Parathyroid adenoma (tissue), 2 donors: ENCODE results near the gene RBM24.
A peak's percentile ranks its signal among the peaks of the same experiment; 100 is the strongest.
"Not testable (repeated sequence)": the region's sequence is repeated elsewhere in the genome, so short reads cannot be mapped to it uniquely, and the experiment has no call there.

Experiments used
- H2AFZ ChIP-seq: fragments of 300-600 bp; sonication (generic); one replicate; pipeline ENCODE4 v1.7.0; 2017; ENCODE audit warnings: antibody characterized with exemption, mild to moderate bottlenecking
- H3K27ac ChIP-seq: fragments of 300-600 bp; sonication (generic); one replicate; pipeline ENCODE4 v1.7.0; 2017
- H3K27me3 ChIP-seq: fragments of 300-600 bp; sonication (generic); one replicate; pipeline ENCODE4 v1.7.0; 2017; ENCODE audit warnings: low read length; ENCODE audit not compliant: control insufficient read depth, insufficient read depth
- H3K36me3 ChIP-seq: fragments of 300-600 bp; sonication (generic); one replicate; pipeline ENCODE4 v1.7.0; 2017; ENCODE audit warnings: low read length; ENCODE audit not compliant: control insufficient read depth, insufficient read depth
- H3K4me1 ChIP-seq: fragments of 300-600 bp; sonication (generic); one replicate; pipeline ENCODE4 v1.7.0; 2017; ENCODE audit warnings: control low read depth
- H3K4me2 ChIP-seq: fragments of 300-600 bp; sonication (generic); one replicate; pipeline ENCODE4 v1.7.0; 2017; ENCODE audit warnings: low read length
- H3K4me3 ChIP-seq: fragments of 300-600 bp; sonication (generic); one replicate; pipeline ENCODE4 v1.7.0; 2017; ENCODE audit warnings: low read depth, low read length
- H3K79me2 ChIP-seq: fragments of 300-600 bp; sonication (generic); one replicate; pipeline ENCODE4 v1.7.0; 2017; ENCODE audit warnings: control low read depth
- H3K9ac ChIP-seq: fragments of 300-600 bp; sonication (generic); one replicate; pipeline ENCODE4 v1.7.0; 2017; ENCODE audit warnings: mild to moderate bottlenecking
- H3K9me3 ChIP-seq: fragments of 300-600 bp; sonication (generic); one replicate; pipeline ENCODE4 v1.7.0; 2017; ENCODE audit warnings: low read length; ENCODE audit not compliant: control insufficient read depth
- TF ChIP-seq, protein P1 (sequence below): fragments of 300-600 bp; sonication (generic); IDR thresholded peaks from one replicate; pipeline ENCODE4 v1.7.0; 2017; ENCODE audit warnings: antibody characterized with exemption, mild to moderate bottlenecking
- donor health status: primary hyperparathyroidism.

Gene RBM24

DNA sequence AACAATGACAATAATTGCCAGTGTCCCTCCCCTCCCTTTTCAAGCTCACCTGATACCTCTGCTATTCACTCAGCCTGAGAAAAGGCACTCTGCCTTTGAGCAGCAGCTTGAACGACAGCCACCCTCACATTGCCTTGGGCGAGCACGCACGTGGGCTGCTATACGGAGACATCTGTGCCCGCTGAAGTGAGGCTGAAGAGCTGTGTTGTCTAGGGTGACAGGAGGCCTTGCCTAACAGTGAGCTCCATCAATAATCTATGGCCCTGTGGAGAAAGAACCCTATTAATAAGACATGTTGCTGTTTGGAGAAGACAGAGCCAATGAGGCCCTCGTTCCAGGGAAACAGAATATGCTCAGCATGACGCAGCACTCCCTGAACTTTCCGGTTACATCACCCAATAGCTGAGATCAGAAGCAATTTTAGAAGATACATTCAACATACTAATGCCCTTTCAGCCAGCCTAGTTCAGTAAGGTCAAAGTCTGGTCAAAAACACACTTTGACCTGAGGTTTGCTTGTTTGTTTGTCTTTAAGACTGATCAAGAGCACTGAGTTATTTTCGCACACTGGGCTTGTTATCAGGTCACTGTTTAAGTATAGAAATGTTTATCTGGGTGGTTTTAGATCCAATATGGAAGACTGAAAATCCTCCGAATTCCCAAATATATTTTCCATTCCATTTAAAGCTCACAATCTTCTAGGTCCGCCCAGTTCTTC, 30.6 kb downstream of the RBM24 start:
- H3K4me2 ChIP-seq, result no peak overlapping the region
- H3K9me3 ChIP-seq, result no peaks in the 10 kb centered on the region
- TF ChIP-seq, protein P1, sequence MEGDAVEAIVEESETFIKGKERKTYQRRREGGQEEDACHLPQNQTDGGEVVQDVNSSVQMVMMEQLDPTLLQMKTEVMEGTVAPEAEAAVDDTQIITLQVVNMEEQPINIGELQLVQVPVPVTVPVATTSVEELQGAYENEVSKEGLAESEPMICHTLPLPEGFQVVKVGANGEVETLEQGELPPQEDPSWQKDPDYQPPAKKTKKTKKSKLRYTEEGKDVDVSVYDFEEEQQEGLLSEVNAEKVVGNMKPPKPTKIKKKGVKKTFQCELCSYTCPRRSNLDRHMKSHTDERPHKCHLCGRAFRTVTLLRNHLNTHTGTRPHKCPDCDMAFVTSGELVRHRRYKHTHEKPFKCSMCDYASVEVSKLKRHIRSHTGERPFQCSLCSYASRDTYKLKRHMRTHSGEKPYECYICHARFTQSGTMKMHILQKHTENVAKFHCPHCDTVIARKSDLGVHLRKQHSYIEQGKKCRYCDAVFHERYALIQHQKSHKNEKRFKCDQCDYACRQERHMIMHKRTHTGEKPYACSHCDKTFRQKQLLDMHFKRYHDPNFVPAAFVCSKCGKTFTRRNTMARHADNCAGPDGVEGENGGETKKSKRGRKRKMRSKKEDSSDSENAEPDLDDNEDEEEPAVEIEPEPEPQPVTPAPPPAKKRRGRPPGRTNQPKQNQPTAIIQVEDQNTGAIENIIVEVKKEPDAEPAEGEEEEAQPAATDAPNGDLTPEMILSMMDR, result no peak
- no peaks in the 10 kb centered on the region for H3K79me2 ChIP-seq
- no peaks in the 10 kb centered on the region for H3K36me3 ChIP-seq
- no peak overlapping the region for H3K27ac ChIP-seq
- H3K9ac ChIP-seq, result no peak overlapping the region
- no peaks in the 10 kb centered on the region for H3K4me1 ChIP-seq
- H2AFZ ChIP-seq, result no peak overlapping the region
- H3K4me3 ChIP-seq, result no peak overlapping the region
- no peaks in the 10 kb centered on the region for H3K27me3 ChIP-seq

DNA sequence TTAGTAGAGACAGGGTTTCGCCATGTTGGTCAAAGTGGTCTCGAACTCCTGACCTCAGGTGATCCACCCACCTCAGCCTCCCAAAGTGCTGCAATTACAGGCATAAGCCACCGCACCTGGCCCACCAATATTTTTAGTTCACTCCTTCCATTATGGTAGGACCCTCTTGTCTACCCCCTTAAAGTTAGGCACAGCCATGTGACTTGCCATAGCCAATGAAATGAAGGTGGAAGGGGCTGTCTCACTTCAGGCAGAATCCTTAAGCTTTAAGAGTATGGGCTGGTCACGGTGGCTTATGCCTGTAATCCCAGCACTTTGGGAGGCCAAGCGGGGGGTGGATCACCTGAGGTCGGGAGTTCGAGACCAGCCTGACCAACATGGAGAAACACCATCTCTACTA, 32.1 kb downstream of the RBM24 start:
- not testable (repeated sequence) for H3K27me3 ChIP-seq, H3K9ac ChIP-seq, H3K36me3 ChIP-seq, H3K4me2 ChIP-seq, H2AFZ ChIP-seq, H3K4me1 ChIP-seq, H3K79me2 ChIP-seq, H3K9me3 ChIP-seq, H3K27ac ChIP-seq, H3K4me3 ChIP-seq

DNA sequence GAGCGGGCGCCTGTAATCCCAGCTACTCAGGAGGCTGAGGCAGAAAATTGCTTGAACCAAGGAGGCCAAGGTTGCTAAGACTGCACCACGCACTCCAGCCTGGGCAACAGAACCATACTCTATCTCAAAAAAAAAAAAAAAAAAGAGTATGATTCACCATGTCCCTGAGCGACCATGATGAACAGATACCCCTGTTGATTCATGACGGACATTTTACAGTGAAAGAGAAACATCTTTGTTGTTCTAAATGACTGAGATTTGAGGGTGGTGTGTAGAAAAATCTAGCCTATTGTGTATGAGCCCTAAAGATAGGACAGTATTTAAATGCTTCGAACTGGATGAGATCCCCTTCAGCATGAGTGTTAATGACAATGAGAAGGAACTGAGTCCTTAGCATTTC, 32.8 kb downstream of the RBM24 start:
- Histone ChIP-seq H3K4me3 (no peak overlapping the region), H3K9ac (no peak overlapping the region), H3K27me3 (no peaks in the 10 kb centered on the region), H3K4me2 (no peak overlapping the region), H3K79me2 (no peaks in the 10 kb centered on the region), H3K27ac (no peak overlapping the region), H2AFZ (no peak overlapping the region), H3K4me1 (peaks cover 8% of the 10 kb centered on the region), H3K9me3 (no peaks in the 10 kb centered on the region), H3K36me3 (no peaks in the 10 kb centered on the region)
- TF ChIP-seq, protein P1, result no peak

DNA sequence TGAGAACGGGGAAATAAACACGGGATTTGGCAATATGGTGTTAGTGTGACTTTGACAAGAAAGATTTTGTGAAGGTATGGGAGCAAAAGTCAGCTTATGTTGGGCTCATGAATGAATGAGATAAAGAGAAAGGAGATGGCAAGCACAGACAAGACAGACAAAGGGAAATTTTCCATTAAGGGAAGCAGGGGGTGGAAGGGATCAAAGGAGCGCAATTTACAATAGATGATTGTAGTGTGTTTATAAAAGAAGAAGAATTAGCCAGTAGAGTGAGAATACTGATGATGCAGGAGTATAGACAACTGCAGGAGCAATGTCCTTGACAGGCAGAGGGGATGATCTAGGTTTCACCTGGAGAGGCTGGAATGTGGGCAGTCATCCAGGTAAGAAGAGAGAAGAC, 34.1 kb downstream of the RBM24 start:
- Histone ChIP-seq H3K4me1 (peaks cover 10% of the 10 kb centered on the region), H3K36me3 (no peaks in the 10 kb centered on the region), H3K9ac (no peak overlapping the region), H3K27me3 (no peaks in the 10 kb centered on the region), H3K27ac (no peak overlapping the region), H3K79me2 (no peaks in the 10 kb centered on the region), H2AFZ (no peak overlapping the region), H3K9me3 (no peaks in the 10 kb centered on the region), H3K4me2 (no peak overlapping the region), H3K4me3 (no peak overlapping the region)
- TF ChIP-seq, protein P1, result no peak

DNA sequence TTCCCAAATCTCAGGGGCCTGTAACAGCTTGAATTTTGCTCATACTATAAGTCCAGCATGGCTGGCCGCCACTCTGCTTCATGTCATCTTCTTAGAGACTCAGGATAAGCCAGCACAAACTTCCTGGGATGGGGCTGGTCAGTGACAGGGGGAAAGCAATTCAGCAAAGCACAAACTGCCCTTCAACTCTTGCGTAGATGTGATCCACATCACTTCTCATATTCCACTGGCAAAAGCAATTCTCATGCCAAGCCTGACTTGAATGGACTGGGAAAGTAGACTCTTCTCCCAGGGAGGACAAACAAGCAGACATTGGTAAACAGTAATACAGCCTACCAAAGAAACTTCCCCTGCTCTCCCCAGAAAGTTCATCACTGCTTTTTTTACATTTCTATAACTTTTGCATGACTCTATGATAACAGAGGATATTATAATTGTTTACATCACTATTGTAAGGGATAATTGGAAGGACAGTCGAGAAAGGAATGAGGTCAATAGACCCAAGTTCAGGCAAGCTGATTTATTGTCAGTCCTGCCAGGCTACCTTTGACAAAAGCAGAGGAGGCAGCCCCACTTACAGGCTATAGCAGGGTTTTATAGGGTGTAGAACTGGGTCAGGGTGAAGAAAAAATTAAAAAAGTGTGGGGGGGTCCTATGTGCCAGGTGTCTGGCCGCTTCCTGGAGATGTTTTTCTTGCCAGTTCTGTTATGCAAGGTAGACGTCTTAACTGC, 37.4 kb downstream of the RBM24 start:
- Histone ChIP-seq H3K9me3 (no peaks in the 10 kb centered on the region), H3K79me2 (no peaks in the 10 kb centered on the region), H3K4me3 (no peak overlapping the region), H3K27ac (peak overlapping the region; percentile 39), H3K36me3 (no peaks in the 10 kb centered on the region), H3K9ac (no peak overlapping the region), H3K4me2 (peak overlapping the region; percentile 38), H3K27me3 (no peaks in the 10 kb centered on the region), H3K4me1 (peaks cover 10% of the 10 kb centered on the region), H2AFZ (peak overlapping the region; percentile 54)
- TF ChIP-seq, protein P1, result no peak

DNA sequence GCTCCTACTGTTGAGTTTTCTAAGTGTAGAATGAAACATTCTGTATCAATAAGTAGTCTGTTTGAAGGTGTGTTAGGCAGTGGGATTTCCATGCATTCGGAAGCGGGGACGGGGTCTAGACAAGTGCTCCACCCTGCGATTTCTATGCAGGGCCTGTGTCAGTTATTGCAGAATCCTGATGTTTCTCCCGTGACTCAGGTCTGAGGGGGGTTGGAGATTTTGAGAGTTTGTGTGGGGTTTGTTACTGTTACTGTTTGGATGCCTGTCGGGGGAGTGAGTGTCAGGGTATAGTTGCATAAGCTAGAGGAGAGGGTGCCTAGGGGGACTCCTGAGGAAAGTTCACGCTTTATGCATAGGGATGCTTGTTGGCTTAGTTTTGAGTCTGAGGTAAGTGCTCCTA, 39.1 kb downstream of the RBM24 start:
- not testable (repeated sequence) for H2AFZ ChIP-seq, H3K27ac ChIP-seq, H3K36me3 ChIP-seq, H3K79me2 ChIP-seq, H3K27me3 ChIP-seq, H3K9ac ChIP-seq, H3K4me3 ChIP-seq, H3K9me3 ChIP-seq, H3K4me1 ChIP-seq, H3K4me2 ChIP-seq
